Measurements from ENCODE around the gene MCF2L.

Gene MCF2L

GRCh38 chr13:112947796-112948195 lies 21.2 kb upstream of the MCF2L start:
- in situ Hi-C loops (cut with MboI; ENCODE audit: low sequenced_read_pairs) = no loop called here

- in situ Hi-C loops (cut with MboI; ENCODE audit: low sequenced_read_pairs) = no loop called here
These were observed 17.2 kb upstream of the MCF2L start for GRCh38 chr13:112951674-112952371.

- in situ Hi-C loops (cut with MboI; ENCODE audit: low sequenced_read_pairs) = no loop called here
These were observed 16.1 kb upstream of the MCF2L start for GRCh38 chr13:112952759-112953551.

- in situ Hi-C loops (cut with MboI; ENCODE audit: low sequenced_read_pairs) = no loop called here
These were observed 15.2 kb upstream of the MCF2L start for GRCh38 chr13:112953591-112954487.

GRCh38 chr13:112954488-112955270 lies 14.3 kb upstream of the MCF2L start:
- in situ Hi-C loops (cut with MboI; ENCODE audit: low sequenced_read_pairs) = no loop called here

- in situ Hi-C loops (cut with MboI; ENCODE audit: low sequenced_read_pairs) = no loop called here
These were observed 13.6 kb upstream of the MCF2L start for GRCh38 chr13:112955271-112955937.

- in situ Hi-C loops (cut with MboI; ENCODE audit: low sequenced_read_pairs) = no loop called here
These were observed 13.1 kb upstream of the MCF2L start for GRCh38 chr13:112955956-112956355.

GRCh38 chr13:112956571-112957294 lies 12.3 kb upstream of the MCF2L start:
- in situ Hi-C loops (cut with MboI; ENCODE audit: low sequenced_read_pairs) = no loop called here

GRCh38 chr13:112957295-112957677 lies 11.7 kb upstream of the MCF2L start:
- in situ Hi-C loops (cut with MboI; ENCODE audit: low sequenced_read_pairs) = no loop called here

- in situ Hi-C loops (cut with MboI; ENCODE audit: low sequenced_read_pairs) = no loop called here
These were observed 10.7 kb upstream of the MCF2L start for GRCh38 chr13:112958127-112958989.

GRCh38 chr13:112959206-112959605 lies 9.8 kb upstream of the MCF2L start:
- in situ Hi-C loops (cut with MboI; ENCODE audit: low sequenced_read_pairs) = no loop called here

GRCh38 chr13:112959701-112960542 lies 9.1 kb upstream of the MCF2L start:
- in situ Hi-C loops (cut with MboI; ENCODE audit: low sequenced_read_pairs) = no loop called here

- in situ Hi-C loops (cut with MboI; ENCODE audit: low sequenced_read_pairs) = no loop called here
These were observed 8.3 kb upstream of the MCF2L start for GRCh38 chr13:112960706-112961105.

GRCh38 chr13:112961457-112962369 lies 7.3 kb upstream of the MCF2L start:
- in situ Hi-C loops (cut with MboI; ENCODE audit: low sequenced_read_pairs) = no loop called here

GRCh38 chr13:112962396-112962795 lies 6.6 kb upstream of the MCF2L start:
- in situ Hi-C loops (cut with MboI; ENCODE audit: low sequenced_read_pairs) = no loop called here

GRCh38 chr13:112962911-112963625 lies 5.9 kb upstream of the MCF2L start:
- in situ Hi-C loops (cut with MboI; ENCODE audit: low sequenced_read_pairs) = no loop called here

All from HL-60/S4 treated with retinoic acid at 250 ng/mL for 4 days and 3 days (cell line).